Transverse colon (tissue), 3 donors: Measurements from ENCODE around the gene DBNL.

Source experiments
- CTCF ChIP-seq, 5 experiments: fragments of 200-600 bp in 3 of 5; fragments of 450-650 bp in 2 of 5; sonication (generic) in 3 of 5; IDR thresholded peaks; 1 replicate in 2 of 5; 2 replicates in 3 of 5; pipeline ENCODE4 v1.5.1; 2016 to 2017; ENCODE audit warnings: antibody characterized with exemption in 5 of 5, inconsistent platforms in 3 of 5, mild to moderate bottlenecking in 2 of 5, moderate library complexity in 1 of 5
- EP300 ChIP-seq: sonication (generic); formaldehyde crosslinking; IDR thresholded peaks from one replicate; pipeline ENCODE4 v1.6.1; 2017; ENCODE audit warnings: antibody characterized with exemption, low read depth
- POLR2A ChIP-seq: fragments of 450-650 bp; IDR thresholded peaks from one replicate; pipeline ENCODE4 v1.6.1; 2016; ENCODE audit warnings: antibody characterized with exemption, mild to moderate bottlenecking, moderate library complexity

DNA sequence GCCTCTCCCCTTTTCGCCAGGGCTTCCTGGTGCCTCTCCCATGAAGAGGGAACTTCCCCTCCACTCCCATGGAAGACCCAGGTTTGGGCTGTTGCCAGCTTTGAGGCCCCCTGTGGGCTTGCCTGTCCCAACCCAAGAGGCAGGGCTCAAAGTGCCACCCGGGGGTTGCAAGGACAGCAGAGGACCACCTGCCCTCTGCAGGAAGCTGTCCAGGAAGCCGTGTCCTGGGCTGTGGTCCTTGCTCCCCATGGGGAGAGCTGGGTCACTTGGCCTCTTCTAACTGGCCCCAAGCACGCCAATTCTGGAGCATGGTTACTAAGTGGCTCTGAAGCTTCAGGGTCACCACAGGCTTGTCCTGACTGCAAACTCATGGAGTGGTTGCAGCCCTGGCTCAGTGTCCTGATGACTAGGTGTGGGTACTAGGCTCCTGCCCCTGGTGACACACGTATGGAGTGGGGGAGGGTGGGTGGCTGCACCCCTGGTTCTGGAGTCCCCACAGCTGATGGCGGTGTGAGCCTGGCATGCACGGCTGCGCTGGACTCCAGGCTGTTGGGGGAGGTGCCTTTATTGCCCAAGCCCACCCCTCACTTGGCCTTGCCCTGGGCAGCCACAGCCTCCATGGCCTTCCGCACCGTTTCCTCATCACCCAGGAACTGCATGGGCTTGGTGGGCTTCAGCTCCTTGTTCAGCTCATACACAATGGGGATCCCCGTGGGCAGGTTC, 17.8 kb downstream of the DBNL start:
- TF ChIP-seq POLR2A (no peak), CTCF (IDR thresholded peaks at IDR 0.05) (no peak), EP300 (no peak)
